ENCODE data around the gene ATP6V1G1. TPM values are rescaled to one million over a fixed set of nuclear protein-coding genes. Genes with fewer than 3 reads are reported as not detected.

ATP6V1G1 gene
- 10 to 100 TPM; 32.1 to 38.9 TPM for total RNA-seq

- intact Hi-C loops (cut with micrococcal nuclease), result loop anchor here (1.0 to 10.0 kb wide), 7 partner anchors 25 to 417 kb away; partner anchors contain the start of genes AKNA, ORM1 and WHRN
Observed at GRCh38 chr9:114587345-114588202, at the start of gene ATP6V1G1. Gene ATP6V1G1 (plus strand): TSS chr9:114587769. CDS start chr9:114587839, 70 bp downstream.

GRCh38 chr9:114538241-114538640, 49.3 kb upstream of the ATP6V1G1 start:
- ChIA-PET CTCF (interaction anchor here (0.5 to 2.5 kb wide), 5 partner anchors 12 to 391 kb away, joined by 3 to 13 read pairs (median 4); no protein-coding TSS in a partner anchor), POLR2A (no interaction called here)
- intact Hi-C loops (cut with micrococcal nuclease), result no loop called here
- DNase-seq, result peak; percentile 38
- Mint-ChIP-seq H3K27ac (no peak overlapping the region), H3K9me3 (no peaks in the 10 kb centered on the region), H3K27me3 (peaks cover 3% of the 10 kb centered on the region), H3K4me1 (ENCODE audit: low read depth) (peaks cover 6% of the 10 kb centered on the region), H3K4me3 (no peak overlapping the region), H3K36me3 (no peaks in the 10 kb centered on the region)

More at GRCh38 chr9:114587345-114588202, at the start of gene ATP6V1G1:
- Mint-ChIP-seq H3K4me1 (ENCODE audit: low read depth) (peaks cover 40% of the 10 kb centered on the region), H3K36me3 (peaks cover 18% of the 10 kb centered on the region), H3K27ac (peak within 1 kb of the TSS; percentile 97), H3K9me3 (no peaks in the 10 kb centered on the region), H3K4me3 (peak within 1 kb of the TSS; percentile 99), H3K27me3 (no peaks in the 10 kb centered on the region)
- DNase-seq, result peak; percentile 100
- CTCF ChIA-PET, result interaction anchor here (0.5 to 6.9 kb wide), 14 partner anchors 25 to 711 kb away, joined by 3 to 80 read pairs (median 3); partner anchors contain the start of gene TEX53
- POLR2A ChIA-PET, result interaction anchor here (0.7 to 1.9 kb wide), 17 partner anchors 9 to 221 kb away, joined by 3 to 14 read pairs (median 4); partner anchors contain the start of gene AKNA

GRCh38 chr9:114539701-114540380, 47.7 kb upstream of the ATP6V1G1 start:
- intact Hi-C loops (cut with micrococcal nuclease), result no loop called here

GRCh38 chr9:114545055-114545454, 42.5 kb upstream of the ATP6V1G1 start:
- H3K27me3 Mint-ChIP-seq, result peaks cover 15% of the 10 kb centered on the region
- ChIA-PET CTCF (no interaction called here), POLR2A (no interaction called here)
- intact Hi-C loops (cut with micrococcal nuclease), result no loop called here
- no peak for DNase-seq
- no peak overlapping the region for H3K4me3 Mint-ChIP-seq
- H3K4me1 Mint-ChIP-seq (ENCODE audit: low read depth), result no peaks in the 10 kb centered on the region
- H3K27ac Mint-ChIP-seq, result no peak overlapping the region
- no peaks in the 10 kb centered on the region for H3K36me3 Mint-ChIP-seq
- H3K9me3 Mint-ChIP-seq, result no peaks in the 10 kb centered on the region

More at GRCh38 chr9:114539701-114540380, 47.7 kb upstream of the ATP6V1G1 start:
- ChIA-PET POLR2A (no interaction called here), CTCF (interaction anchor here (0.8 to 2.5 kb wide), 2 partner anchors 113 to 114 kb away, joined by 3 to 13 read pairs; no protein-coding TSS in a partner anchor)
- peaks cover 3% of the 10 kb centered on the region for H3K27me3 Mint-ChIP-seq
- peaks cover 6% of the 10 kb centered on the region for H3K4me1 Mint-ChIP-seq (ENCODE audit: low read depth)
- H3K9me3 Mint-ChIP-seq, result no peaks in the 10 kb centered on the region
- H3K36me3 Mint-ChIP-seq, result no peaks in the 10 kb centered on the region
- DNase-seq, result no peak
- H3K27ac Mint-ChIP-seq, result no peak overlapping the region
- H3K4me3 Mint-ChIP-seq, result no peak overlapping the region

GRCh38 chr9:114546851-114547250, 40.7 kb upstream of the ATP6V1G1 start:
- intact Hi-C loops (cut with micrococcal nuclease), result no loop called here
- Mint-ChIP-seq H3K9me3 (no peaks in the 10 kb centered on the region), H3K4me3 (no peak overlapping the region), H3K27ac (no peak overlapping the region), H3K4me1 (ENCODE audit: low read depth) (no peaks in the 10 kb centered on the region), H3K36me3 (no peaks in the 10 kb centered on the region), H3K27me3 (peaks cover 16% of the 10 kb centered on the region)
- POLR2A ChIA-PET, result interaction anchor here (0.6 kb wide), 1 partner anchor 41 kb away, joined by 3 read pairs; the partner anchor contains the start of gene ATP6V1G1
- CTCF ChIA-PET, result interaction anchor here (1.6 kb wide), 1 partner anchor 141 kb away, joined by 4 read pairs; no protein-coding TSS in a partner anchor
- no peak for DNase-seq

GRCh38 chr9:114549697-114550330, 37.8 kb upstream of the ATP6V1G1 start:
- ChIA-PET CTCF (interaction anchor here (0.6 to 1.1 kb wide), 2 partner anchors 9 to 104 kb away, joined by 3 read pairs; no protein-coding TSS in a partner anchor), POLR2A (no interaction called here)
- DNase-seq, result no peak
- intact Hi-C loops (cut with micrococcal nuclease), result no loop called here
- Mint-ChIP-seq H3K36me3 (no peaks in the 10 kb centered on the region), H3K27me3 (peaks cover 17% of the 10 kb centered on the region), H3K4me3 (no peak overlapping the region), H3K9me3 (no peaks in the 10 kb centered on the region), H3K27ac (no peak overlapping the region), H3K4me1 (ENCODE audit: low read depth) (no peaks in the 10 kb centered on the region)

GRCh38 chr9:114551750-114552685, 35.6 kb upstream of the ATP6V1G1 start:
- Mint-ChIP-seq H3K27me3 (peaks cover 9% of the 10 kb centered on the region), H3K4me1 (ENCODE audit: low read depth) (no peaks in the 10 kb centered on the region), H3K36me3 (peaks cover 3% of the 10 kb centered on the region), H3K9me3 (peaks cover 5% of the 10 kb centered on the region), H3K27ac (no peak overlapping the region), H3K4me3 (no peak overlapping the region)
- intact Hi-C loops (cut with micrococcal nuclease), result no loop called here
- CTCF ChIA-PET, result interaction anchor here (0.6 kb wide), 1 partner anchor 111 kb away, joined by 3 read pairs; no protein-coding TSS in a partner anchor
- POLR2A ChIA-PET, result no interaction called here
- no peak for DNase-seq

GRCh38 chr9:114552706-114553105, 34.9 kb upstream of the ATP6V1G1 start:
- peaks cover 6% of the 10 kb centered on the region for H3K27me3 Mint-ChIP-seq
- POLR2A ChIA-PET, result no interaction called here
- H3K27ac Mint-ChIP-seq, result no peak overlapping the region
- peaks cover 3% of the 10 kb centered on the region for H3K36me3 Mint-ChIP-seq
- intact Hi-C loops (cut with micrococcal nuclease), result no loop called here
- no peak overlapping the region for H3K4me3 Mint-ChIP-seq
- CTCF ChIA-PET, result no interaction called here
- no peak for DNase-seq
- H3K4me1 Mint-ChIP-seq (ENCODE audit: low read depth), result no peaks in the 10 kb centered on the region
- H3K9me3 Mint-ChIP-seq, result peaks cover 5% of the 10 kb centered on the region

GRCh38 chr9:114553202-114553601, 34.4 kb upstream of the ATP6V1G1 start:
- Mint-ChIP-seq H3K27me3 (peaks cover 6% of the 10 kb centered on the region), H3K9me3 (peaks cover 5% of the 10 kb centered on the region), H3K4me1 (ENCODE audit: low read depth) (no peaks in the 10 kb centered on the region), H3K4me3 (no peak overlapping the region), H3K36me3 (peaks cover 3% of the 10 kb centered on the region), H3K27ac (no peak overlapping the region)
- CTCF ChIA-PET, result no interaction called here
- intact Hi-C loops (cut with micrococcal nuclease), result no loop called here
- DNase-seq, result no peak
- POLR2A ChIA-PET, result no interaction called here

- Mint-ChIP-seq H3K27ac (no peak overlapping the region), H3K27me3 (peaks cover 3% of the 10 kb centered on the region), H3K4me1 (ENCODE audit: low read depth) (no peaks in the 10 kb centered on the region), H3K9me3 (peaks cover 5% of the 10 kb centered on the region), H3K4me3 (no peak overlapping the region), H3K36me3 (peaks cover 3% of the 10 kb centered on the region)
- POLR2A ChIA-PET, result no interaction called here
- CTCF ChIA-PET, result interaction anchor here (0.5 to 1.2 kb wide), 2 partner anchors 98 to 1710 kb away, joined by 3 to 4 read pairs; no protein-coding TSS in a partner anchor
- intact Hi-C loops (cut with micrococcal nuclease), result no loop called here
- no peak for DNase-seq
Observed at GRCh38 chr9:114555696-114556095, 31.9 kb upstream of the ATP6V1G1 start.

Data from activated CD4-positive, alpha-beta memory T cell treated with anti-CD3 and anti-CD28 coated beads for 36 hours (primary cell).